CD4-positive, alpha-beta T cell treated with Interleukin-4 for 4 hours (primary cell): ENCODE results near the gene SNRPD2.
"Not testable (repeated sequence)": the region's sequence is repeated elsewhere in the genome, so short reads cannot be mapped to it uniquely, and the experiment has no call there.

Experiments used
- DNase-seq: peaks from one replicate; pipeline ENCODE4 v3.0.0-alpha.2; 2020

The SNRPD2 gene

DNA sequence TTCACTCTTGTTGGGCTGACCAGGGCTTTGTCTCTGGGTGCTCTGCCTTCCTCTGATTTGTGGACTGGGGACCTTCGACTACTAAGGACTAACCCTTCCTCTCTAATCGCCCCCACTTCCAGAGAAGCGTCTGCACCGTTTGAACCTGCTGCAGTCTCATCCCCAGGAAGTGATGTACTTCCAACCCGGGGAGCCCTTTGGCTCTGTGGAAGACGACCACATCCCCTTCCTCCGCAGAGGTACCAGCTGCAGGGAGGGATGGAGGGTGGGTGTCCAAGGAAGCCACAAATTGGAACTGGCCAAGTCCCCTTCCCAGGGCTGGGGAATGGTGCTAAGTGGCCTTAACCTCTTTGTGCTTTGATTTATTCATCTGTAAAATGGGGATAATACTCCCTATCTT is 9.9 kb upstream of the SNRPD2 start:
- no peak for DNase-seq

GRCh38 chr19:45693106-45693788 is 1.5 kb upstream of the SNRPD2 start:
- peak; percentile 58 for DNase-seq

DNA sequence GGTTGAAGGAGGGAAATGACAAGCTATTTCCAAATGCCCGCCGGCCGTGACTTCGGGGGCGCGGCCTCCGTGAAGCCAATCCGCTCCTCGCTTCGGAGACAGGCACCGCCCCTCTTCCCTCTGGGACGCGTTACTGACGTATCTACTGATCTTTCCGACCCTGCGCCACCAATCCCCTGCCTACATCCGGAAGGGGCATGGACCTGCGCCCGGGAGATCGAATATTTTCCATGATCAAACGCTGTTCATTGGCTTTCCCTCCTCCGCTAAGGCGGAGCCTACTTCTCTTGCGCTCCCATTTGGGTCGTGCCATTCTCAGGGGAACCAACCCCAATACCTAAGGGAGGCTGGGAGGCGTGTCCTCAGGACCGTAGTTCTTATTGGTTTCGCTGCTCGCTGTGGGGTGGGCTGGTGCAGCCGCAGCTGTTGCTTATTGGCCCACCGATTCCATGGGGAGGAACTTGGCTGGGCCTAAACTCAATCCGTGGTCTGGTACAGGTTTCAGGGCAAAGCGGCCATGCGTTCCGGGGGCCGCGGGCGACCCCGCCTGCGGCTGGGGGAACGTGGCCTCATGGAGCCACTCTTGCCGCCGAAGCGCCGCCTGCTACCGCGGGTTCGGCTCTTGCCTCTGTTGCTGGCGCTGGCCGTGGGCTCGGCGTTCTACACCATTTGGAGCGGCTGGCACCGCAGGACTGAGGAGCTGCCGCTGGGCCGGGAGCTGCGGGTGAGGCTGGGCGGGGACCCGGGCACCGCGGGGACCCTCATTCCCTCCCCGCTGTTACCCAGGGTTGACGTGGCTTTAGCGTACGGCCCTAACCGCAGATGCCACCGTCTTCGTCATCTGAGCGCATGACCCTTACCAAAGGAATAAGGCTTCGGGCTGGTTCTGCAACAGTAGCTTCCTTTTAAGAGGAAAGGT is 693 bp upstream of the SNRPD2 start, which contains the start of gene QPCTL:
Gene QPCTL (plus strand): TSS at position 480 of the 919 bp plus-strand sequence. CDS start 38 bp downstream, at position 518.
- peak; percentile 99 for DNase-seq

- DNase-seq = no peak
Observed at GRCh38 chr19:45687599-45687998, 4.2 kb downstream of the SNRPD2 start.

GRCh38 chr19:45685045-45685444 is 6.7 kb downstream of the SNRPD2 start:
- not testable (repeated sequence) for DNase-seq

DNA sequence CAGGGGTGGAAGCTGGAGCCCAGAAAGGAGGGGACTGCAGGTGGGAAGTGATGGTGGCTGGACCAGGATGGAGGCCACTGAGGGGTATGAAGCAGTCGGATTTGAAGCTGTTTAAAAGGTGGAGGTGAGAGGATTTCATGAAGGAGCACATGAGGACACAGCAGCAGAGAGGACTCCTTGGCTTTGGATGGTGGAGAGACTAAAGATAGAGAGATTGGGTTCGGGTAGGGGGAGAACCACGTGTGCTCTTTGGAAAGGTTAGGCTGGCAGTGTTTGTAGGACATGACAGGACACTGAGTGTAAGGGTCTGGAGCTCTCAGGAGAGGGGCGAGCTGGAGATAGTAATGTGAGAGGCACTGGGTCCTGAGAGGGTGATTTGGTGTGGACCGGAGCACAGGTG is 8.8 kb downstream of the SNRPD2 start:
- no peak for DNase-seq

DNA sequence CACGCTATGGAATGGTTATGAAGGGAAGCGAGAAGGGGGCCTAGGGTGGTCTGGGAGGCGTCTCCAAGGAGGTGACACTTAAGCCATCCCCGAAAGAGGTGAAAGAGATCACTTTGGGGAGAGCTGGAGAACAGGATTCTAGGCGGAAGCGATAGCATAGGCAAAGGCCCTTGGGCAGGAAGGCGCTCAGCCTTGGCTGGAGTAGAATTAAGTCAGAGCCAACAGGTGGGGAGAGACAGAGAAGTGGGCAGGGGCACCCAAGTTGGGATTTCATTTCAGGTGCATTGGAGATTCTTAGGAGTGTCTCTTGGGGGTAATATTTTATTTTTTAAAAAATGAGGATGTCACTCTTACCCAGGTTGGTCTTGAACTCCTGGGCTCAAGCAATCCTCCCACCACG is 9.6 kb downstream of the SNRPD2 start:
- no peak for DNase-seq

GRCh38 chr19:45681391-45682015 is 10.2 kb downstream of the SNRPD2 start:
- DNase-seq = peak; percentile 83

- peak; percentile 81 for DNase-seq
Observed at GRCh38 chr19:45677351-45678230, 14.2 kb downstream of the SNRPD2 start.

- DNase-seq = peak; percentile 32
Observed at GRCh38 chr19:45676851-45677263, 14.9 kb downstream of the SNRPD2 start.

- no peak for DNase-seq
Observed at GRCh38 chr19:45674946-45675345, 16.8 kb downstream of the SNRPD2 start.

DNA sequence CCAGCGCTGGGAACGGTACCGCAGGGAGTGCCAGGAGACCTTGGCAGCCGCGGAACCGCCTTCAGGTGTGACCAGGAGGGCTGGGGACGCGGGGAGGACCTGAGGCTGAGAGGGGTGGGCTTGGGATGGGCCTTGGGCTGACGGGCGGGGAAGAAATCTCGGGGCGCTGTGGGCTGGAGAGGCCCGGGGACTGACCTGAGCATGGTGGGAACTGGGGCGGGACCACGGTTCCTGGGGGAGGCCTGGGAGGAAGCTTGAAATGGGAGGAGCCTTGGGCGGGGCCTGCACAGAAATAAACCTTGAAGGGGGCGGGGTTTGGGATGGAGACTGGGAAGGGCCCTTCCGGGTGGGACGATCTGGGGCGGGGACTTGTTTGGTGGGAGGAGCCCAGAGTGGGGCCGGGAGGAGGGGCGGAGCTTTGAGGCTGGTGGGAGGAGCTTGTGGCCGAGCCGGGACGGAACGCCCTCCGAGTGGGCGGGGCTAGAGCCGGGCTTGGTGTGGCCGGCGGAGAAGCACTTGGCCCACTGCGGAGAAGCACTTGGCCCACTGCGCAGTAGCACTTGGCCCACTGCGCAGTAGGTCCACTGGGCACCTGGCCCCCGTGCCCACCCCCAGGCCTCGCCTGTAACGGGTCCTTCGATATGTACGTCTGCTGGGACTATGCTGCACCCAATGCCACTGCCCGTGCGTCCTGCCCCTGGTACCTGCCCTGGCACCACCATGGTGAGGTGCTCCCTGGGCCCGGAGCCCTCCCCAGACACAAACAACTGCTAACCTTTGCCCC is 20.9 kb downstream of the SNRPD2 start:
- DNase-seq = peak; percentile 11

GRCh38 chr19:45668342-45668871 is 23.3 kb downstream of the SNRPD2 start:
- peak; percentile 20 for DNase-seq

GRCh38 chr19:45667620-45668341 is 24.0 kb downstream of the SNRPD2 start, which contains the start of gene GIPR:
Gene GIPR, plus strand, starts transcription at chr19:45668221. Its CDS starts 1,300 bp downstream, at chr19:45669521.
- peak; percentile 83 for DNase-seq

GRCh38 chr19:45664575-45664974 is 27.2 kb downstream of the SNRPD2 start:
- no peak for DNase-seq

DNA sequence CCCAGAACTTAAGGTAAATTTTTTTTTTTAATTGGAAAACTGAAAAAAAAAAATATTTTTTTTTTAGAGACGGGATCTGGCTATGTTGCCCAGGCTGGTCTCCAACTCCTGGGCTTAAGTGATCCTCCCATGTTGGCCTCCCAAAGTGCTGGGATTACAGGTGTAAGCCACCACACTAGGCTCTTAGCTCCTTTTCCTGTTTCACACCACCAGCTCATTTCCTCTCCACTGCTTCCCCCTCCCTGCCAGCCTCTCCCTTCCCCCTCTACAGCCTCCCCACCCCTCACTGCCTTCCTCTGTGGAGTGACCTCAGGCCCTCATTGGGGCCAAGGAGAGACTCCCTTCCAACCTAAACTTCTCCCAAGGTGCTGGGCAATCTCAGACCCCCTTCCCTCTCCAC is 28.0 kb downstream of the SNRPD2 start:
- no peak for DNase-seq

- DNase-seq = no peak
Observed at GRCh38 chr19:45660636-45661035, 31.1 kb downstream of the SNRPD2 start.

GRCh38 chr19:45659096-45659729 is 32.5 kb downstream of the SNRPD2 start:
- DNase-seq = no peak

DNA sequence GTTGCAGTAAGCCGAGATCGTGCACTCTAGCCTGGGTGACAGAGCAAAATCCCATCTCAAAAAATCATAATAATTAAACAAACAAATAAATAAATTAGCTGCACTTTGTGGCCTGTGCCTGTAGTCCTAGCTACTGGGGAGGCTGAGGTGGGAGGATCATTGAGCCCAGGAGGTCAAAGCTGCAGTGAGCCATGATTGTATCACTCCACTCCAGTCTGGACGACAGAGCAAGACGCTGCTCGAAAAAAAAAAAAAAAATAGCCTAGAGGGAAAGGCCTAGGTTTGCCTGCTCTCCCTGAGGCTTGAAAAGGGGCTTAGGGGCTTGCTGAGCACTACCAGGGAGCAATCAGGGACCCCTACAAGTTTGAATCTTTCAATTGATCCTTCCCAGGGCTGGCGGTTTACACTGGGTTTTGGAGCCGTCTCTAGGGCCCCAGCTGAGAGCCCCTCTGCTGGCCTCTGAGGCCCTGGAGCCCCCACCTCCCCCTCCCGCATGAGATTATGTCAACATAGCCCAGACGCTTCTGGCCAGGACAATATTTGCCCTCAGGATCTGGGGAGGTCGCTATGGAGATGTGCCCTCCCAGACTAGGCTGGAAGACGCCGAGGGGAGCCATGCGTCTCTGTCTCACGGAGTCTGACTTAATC is 34.1 kb downstream of the SNRPD2 start:
- DNase-seq = no peak
